HG03565 (cell line): ENCODE measurements around the gene B4GALT1.
"Not testable (repeated sequence)": the region's sequence is repeated elsewhere in the genome, so short reads cannot be mapped to it uniquely, and the experiment has no call there.

Source experiments
- ATAC-seq: cut with Tn5 transposase; IDR thresholded peaks from one replicate; pipeline ENCODE4 v1.9.1; 2021; ENCODE audit warnings: mild to moderate bottlenecking, moderate library complexity; ENCODE audit not compliant: unreplicated experiment

The B4GALT1 gene

DNA sequence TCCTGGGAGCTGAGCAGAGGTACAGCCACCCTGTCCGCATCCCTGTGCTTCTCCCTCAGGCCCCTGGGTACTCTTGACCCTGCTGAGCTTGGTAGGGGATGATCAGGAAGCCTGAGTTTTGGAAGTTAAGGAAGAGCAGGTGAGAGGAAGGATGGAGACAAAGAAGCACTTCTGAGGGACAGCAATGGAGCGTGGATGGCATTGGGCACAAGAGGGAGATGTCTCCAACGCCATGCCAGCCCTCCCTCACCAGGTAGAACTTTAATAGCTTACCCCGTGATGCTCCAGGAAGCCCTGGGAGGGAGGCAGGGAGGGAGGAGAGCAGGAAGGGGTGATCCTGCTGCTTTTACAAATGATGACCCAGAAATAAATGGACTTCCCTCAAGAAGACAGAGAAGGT lies 60.8 kb downstream of the B4GALT1 start:
- ATAC-seq, result no peak

DNA sequence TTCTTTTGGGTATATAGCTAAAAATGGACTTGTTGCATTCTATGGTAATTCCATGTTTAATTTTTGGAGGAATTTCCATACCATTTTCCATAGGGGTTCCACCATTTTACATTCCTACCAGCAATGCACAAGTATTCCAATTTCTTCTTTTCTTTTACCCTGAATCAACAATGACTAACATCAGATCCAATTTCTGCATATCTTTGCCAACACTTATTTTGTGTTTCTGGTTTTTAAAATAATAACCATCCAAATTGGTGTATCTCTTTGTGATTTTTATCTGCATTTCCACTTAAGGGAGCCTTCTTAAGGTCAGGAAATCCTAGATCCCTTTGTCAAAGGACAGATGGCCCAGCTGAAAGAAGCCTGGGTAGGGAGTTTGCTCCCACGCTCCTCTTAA lies 61.2 kb downstream of the B4GALT1 start:
- no peak for ATAC-seq

DNA sequence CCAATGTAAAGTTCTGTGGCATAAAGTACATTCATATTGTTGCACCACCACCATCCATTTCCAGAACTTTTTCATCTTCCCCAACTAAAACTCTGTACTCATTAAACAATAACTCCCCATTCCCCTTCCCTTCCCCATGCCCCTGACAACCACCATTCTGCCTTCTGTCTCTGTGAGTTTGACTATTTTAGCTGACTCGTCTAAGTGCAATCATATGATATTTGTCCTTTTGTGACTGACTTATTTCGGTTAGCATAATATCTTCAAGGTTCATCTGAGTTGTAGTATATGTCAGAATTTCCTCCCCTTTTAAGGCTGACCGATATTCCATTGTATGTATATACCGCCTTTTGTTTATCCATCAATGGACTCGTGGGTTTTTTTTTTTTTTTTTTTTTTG lies 61.6 kb downstream of the B4GALT1 start:
- no peak for ATAC-seq

- no peak for ATAC-seq
Observed at GRCh38 chr9:33104401-33104800, 62.7 kb downstream of the B4GALT1 start.

DNA sequence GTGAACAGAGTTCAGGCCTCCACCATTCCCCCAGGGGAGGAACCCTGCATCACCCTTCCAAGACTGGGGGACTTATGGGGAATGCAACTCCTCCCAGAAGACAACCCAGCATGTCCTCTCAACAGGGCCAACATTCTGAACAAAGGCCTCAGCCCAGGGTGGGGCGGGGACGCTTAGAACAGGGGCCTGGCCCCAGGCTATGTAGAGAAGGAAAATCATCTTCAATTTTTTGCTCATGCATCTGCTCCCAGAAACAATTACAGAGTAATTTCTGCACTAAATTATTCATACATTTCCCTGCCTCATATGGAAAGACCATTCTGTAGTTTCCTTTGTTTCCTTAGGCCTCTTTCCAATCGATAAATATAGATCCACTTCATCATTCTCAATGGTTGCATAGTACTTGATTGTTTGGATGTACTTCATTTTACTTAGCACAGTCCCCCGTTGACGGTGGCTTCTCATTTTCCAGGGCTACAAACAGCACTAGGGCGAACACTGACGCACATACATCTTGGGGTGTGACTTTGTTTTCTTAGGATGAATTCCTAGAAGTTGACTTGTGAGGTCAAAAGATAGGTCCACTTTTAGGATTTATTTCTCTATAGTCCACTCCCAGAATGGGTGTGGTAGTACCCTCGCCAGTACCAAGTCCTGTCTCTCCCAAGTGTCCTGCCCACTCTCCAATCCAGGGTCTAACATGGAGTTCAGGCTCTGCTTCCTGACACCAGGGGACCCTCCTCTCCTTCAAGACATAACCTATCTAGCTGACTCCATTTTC lies 63.4 kb downstream of the B4GALT1 start:
- ATAC-seq, result no peak

GRCh38 chr9:33102551-33103210 lies 64.5 kb downstream of the B4GALT1 start:
- ATAC-seq, result no peak

- no peak for ATAC-seq
Observed at GRCh38 chr9:33101104-33101951, 65.8 kb downstream of the B4GALT1 start.

DNA sequence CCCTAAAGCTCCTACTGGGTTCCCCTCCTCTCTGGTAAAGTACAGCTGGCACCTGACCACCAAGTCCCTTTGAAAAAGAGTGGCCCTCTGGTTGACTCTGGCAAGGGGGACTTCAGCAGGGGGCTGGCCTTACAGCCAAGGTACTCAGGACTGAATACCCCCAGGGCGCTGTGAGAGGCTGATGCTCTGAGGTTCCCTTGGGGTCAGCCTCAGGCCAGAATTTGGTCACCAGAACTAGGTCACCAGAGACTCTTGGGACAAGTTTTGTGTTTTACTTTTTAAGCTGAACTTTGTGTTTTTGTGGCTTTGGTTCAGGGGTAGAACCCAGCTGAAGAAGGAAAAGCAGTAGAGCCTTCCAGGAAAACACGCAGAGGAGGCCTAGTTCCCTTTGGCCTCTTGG lies 67.4 kb downstream of the B4GALT1 start:
- ATAC-seq, result no peak

DNA sequence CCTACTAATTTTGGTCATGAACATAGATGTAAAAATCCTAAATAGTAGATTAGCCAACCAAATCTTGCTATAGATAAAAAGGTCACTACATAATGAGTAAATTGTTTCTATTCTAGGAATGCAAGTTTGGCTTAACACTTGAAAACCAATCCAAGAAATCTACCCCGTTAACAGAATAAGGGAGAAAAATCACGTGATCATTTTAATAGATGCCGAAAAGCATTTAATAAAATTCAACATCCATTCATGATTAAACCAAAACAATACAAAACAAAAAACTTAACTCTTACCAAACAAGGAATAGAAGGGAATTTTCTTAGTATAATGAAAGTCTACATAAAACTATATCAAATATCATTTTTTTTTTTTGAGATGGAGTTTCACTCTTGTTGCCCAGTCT lies 69.9 kb downstream of the B4GALT1 start:
- no peak for ATAC-seq

DNA sequence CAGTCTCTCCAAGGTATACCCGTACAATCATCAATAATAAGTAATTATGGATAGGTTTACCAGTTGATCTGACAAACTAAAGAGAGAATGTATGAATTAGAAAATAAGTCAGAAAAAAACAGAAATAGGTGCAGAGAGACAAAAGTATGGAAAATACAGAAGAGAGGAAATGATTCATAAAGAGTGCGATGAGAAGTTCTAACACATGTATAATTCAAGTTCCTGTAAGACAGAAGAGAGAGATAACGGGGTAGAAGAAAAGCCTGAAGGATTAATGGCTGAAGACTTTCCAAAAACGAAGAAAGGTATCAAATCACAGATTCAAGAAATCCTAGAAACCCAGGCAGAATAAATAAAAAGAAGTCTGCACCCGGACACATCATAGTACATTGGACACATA lies 74.5 kb downstream of the B4GALT1 start:
- ATAC-seq, result no peak

DNA sequence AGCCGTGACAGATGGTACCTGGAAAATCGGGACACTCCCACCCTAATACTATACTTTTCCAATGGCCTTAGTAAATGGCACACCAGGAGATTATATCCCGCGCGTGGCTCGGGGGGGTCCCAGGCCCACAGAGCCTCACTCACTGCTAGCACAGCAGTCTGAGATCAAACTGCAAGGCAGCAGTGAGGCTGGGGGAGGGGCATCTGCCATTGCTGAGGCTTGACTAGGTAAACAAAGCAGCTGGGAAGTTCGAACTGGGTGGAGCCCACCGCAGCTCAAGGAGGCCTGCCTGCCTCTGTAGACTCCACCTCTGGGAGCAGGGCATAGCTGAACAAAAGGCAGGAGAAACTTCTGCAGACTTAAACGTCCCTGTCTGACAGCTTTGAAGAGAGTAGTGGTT lies 81.5 kb downstream of the B4GALT1 start:
- ATAC-seq, result not testable (repeated sequence)

GRCh38 chr9:33082538-33083326 lies 84.4 kb downstream of the B4GALT1 start:
- no peak for ATAC-seq

DNA sequence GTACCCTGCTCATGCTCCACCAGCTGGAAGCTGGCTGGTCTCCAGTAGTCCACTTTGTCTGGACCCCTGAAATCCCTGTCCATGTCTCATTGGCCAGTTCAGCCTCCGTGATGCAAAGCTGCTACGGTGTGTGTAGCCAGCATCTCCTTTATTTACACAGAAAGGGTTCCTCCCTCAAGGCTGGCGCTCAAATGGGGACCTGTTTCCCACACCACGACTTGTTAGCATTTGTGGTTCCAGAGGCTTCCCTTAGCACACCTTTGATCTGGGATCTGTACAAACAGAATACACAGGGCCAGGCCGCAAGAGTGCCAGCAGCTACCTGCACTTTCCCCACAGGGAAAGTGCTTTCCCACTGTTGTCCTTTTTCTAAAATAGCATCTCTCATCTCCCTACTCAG lies 85.0 kb downstream of the B4GALT1 start:
- no peak for ATAC-seq

- peak; percentile 32 for ATAC-seq
Observed at GRCh38 chr9:33081128-33081851, 85.8 kb downstream of the B4GALT1 start.

GRCh38 chr9:33080534-33080933 lies 86.6 kb downstream of the B4GALT1 start:
- ATAC-seq, result no peak

GRCh38 chr9:33076046-33077004 lies 90.8 kb downstream of the B4GALT1 start, which contains the start of gene SMU1:
Gene SMU1, minus strand, starts transcription at chr9:33076674. Its CDS starts 66 bp downstream, at chr9:33076608.
- peak; percentile 98 for ATAC-seq

GRCh38 chr9:33068991-33069390 lies 98.1 kb downstream of the B4GALT1 start:
- ATAC-seq, result no peak

GRCh38 chr9:33065157-33066076 lies 101.7 kb downstream of the B4GALT1 start:
- peak; percentile 59 for ATAC-seq
